ENCODE data around the gene INTU. TPM values are rescaled to one million over a fixed set of nuclear protein-coding genes. Genes with fewer than 3 reads are reported as not detected.

INTU gene
- total RNA-seq, 1 experiment from 2014 or later: 2.0 TPM

GRCh38 chr4:127598656-127599055 lies 34.1 kb upstream of the INTU start:
- ChIA-PET CTCF (no interaction called here), POLR2A (no interaction called here)
- Mint-ChIP-seq H3K4me1 (ENCODE audit: low read depth, unreplicated experiment) (no peaks in the 10 kb centered on the region), H3K27me3 (ENCODE audit: insufficient read depth, unreplicated experiment) (no peaks in the 10 kb centered on the region), H3K4me3 (ENCODE audit: unreplicated experiment) (no peak overlapping the region), H3K27ac (ENCODE audit: unreplicated experiment) (no peak overlapping the region), H3K9me3 (ENCODE audit: unreplicated experiment) (no peaks in the 10 kb centered on the region), H3K36me3 (ENCODE audit: insufficient read depth, unreplicated experiment) (no peaks in the 10 kb centered on the region)
- no TSS peak for BruUV-seq (replicated peaks)
- no peak overlapping the region for H3K4me3 ChIP-seq (ENCODE audit: low read depth, low read length)
- no peaks in the 10 kb centered on the region for H3K4me1 ChIP-seq
- DNase-seq: no peak
- H3K36me3 ChIP-seq (ENCODE audit: control insufficient read depth, insufficient read depth, low read length): no peaks in the 10 kb centered on the region
- no peaks in the 10 kb centered on the region for H3K27me3 ChIP-seq (replicated peaks; ENCODE audit: control insufficient read depth, insufficient read depth, low read length)
- H3K9me3 ChIP-seq: no peaks in the 10 kb centered on the region
- intact Hi-C loops (cut with micrococcal nuclease; ENCODE audit: unreplicated experiment): no loop called here
- TF ChIP-seq, protein P1, sequence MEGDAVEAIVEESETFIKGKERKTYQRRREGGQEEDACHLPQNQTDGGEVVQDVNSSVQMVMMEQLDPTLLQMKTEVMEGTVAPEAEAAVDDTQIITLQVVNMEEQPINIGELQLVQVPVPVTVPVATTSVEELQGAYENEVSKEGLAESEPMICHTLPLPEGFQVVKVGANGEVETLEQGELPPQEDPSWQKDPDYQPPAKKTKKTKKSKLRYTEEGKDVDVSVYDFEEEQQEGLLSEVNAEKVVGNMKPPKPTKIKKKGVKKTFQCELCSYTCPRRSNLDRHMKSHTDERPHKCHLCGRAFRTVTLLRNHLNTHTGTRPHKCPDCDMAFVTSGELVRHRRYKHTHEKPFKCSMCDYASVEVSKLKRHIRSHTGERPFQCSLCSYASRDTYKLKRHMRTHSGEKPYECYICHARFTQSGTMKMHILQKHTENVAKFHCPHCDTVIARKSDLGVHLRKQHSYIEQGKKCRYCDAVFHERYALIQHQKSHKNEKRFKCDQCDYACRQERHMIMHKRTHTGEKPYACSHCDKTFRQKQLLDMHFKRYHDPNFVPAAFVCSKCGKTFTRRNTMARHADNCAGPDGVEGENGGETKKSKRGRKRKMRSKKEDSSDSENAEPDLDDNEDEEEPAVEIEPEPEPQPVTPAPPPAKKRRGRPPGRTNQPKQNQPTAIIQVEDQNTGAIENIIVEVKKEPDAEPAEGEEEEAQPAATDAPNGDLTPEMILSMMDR (IDR thresholded peaks at IDR 0.05; ENCODE audit: insufficient read depth in 1 of 2, low read depth in 1 of 2, low read length in 1 of 2, severe bottlenecking in 1 of 2, unreplicated experiment in 1 of 2): no peak

DNA sequence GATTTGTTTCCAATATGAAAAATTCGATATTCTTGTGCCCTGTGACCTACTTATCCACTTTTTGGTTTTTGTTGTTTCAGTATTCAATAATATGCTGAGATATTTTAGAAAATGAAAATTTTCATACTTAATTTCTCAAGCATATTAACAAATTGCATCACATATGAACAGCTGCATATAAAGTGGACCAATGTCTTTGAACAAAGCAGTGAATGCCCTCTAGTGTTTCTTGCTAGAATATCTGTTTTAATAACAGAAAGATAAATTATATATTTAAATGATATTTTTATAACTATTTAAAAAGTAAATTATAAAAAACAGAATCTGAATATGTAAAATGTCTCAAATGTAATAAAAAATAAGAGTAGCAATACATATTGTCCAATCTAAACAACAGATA lies 31.7 kb upstream of the INTU start:
- Mint-ChIP-seq H3K36me3 (ENCODE audit: insufficient read depth, unreplicated experiment) (no peaks in the 10 kb centered on the region), H3K4me1 (ENCODE audit: low read depth, unreplicated experiment) (no peaks in the 10 kb centered on the region), H3K4me3 (ENCODE audit: unreplicated experiment) (no peak overlapping the region), H3K27me3 (ENCODE audit: insufficient read depth, unreplicated experiment) (no peaks in the 10 kb centered on the region), H3K27ac (ENCODE audit: unreplicated experiment) (no peak overlapping the region), H3K9me3 (ENCODE audit: unreplicated experiment) (no peaks in the 10 kb centered on the region)
- Histone ChIP-seq H3K4me1 (no peaks in the 10 kb centered on the region), H3K9me3 (no peaks in the 10 kb centered on the region), H3K4me3 (ENCODE audit: low read depth, low read length) (no peak overlapping the region), H3K36me3 (ENCODE audit: control insufficient read depth, insufficient read depth, low read length) (no peaks in the 10 kb centered on the region), H3K27me3 (replicated peaks; ENCODE audit: control insufficient read depth, insufficient read depth, low read length) (no peaks in the 10 kb centered on the region)
- BruUV-seq (replicated peaks): no TSS peak
- intact Hi-C loops (cut with micrococcal nuclease; ENCODE audit: unreplicated experiment): no loop called here
- ChIA-PET CTCF (no interaction called here), POLR2A (no interaction called here)
- no peak for DNase-seq
- TF ChIP-seq, protein P1 (IDR thresholded peaks at IDR 0.05; ENCODE audit: insufficient read depth in 1 of 2, low read depth in 1 of 2, low read length in 1 of 2, severe bottlenecking in 1 of 2, unreplicated experiment in 1 of 2): peak in 1 of 2 experiments; percentile 19

- BruUV-seq (replicated peaks): no TSS peak
- CTCF ChIA-PET: interaction anchor here (0.9 to 1.5 kb wide), 2 partner anchors 28 to 127 kb away, joined by 3 to 9 read pairs; partner anchors contain the start of gene INTU
Measured at GRCh38 chr4:127604949-127605709, 27.6 kb upstream of the INTU start.

More at GRCh38 chr4:127604949-127605709, 27.6 kb upstream of the INTU start:
- Histone ChIP-seq H3K27me3 (replicated peaks; ENCODE audit: control insufficient read depth, insufficient read depth, low read length) (no peaks in the 10 kb centered on the region), H3K9me3 (no peaks in the 10 kb centered on the region), H3K4me3 (ENCODE audit: low read depth, low read length) (no peak overlapping the region), H3K36me3 (ENCODE audit: control insufficient read depth, insufficient read depth, low read length) (no peaks in the 10 kb centered on the region), H3K4me1 (no peaks in the 10 kb centered on the region; the same call in 1 of the 2 replicates)
- no peak overlapping the region for H3K27ac Mint-ChIP-seq (ENCODE audit: unreplicated experiment)
- H3K9me3 Mint-ChIP-seq (ENCODE audit: unreplicated experiment): no peaks in the 10 kb centered on the region
- POLR2A ChIA-PET: no interaction called here
- peaks cover 2% of the 10 kb centered on the region for H3K27me3 Mint-ChIP-seq (ENCODE audit: insufficient read depth, unreplicated experiment)
- no peaks in the 10 kb centered on the region for H3K4me1 Mint-ChIP-seq (ENCODE audit: low read depth, unreplicated experiment)
- TF ChIP-seq, protein P1 (IDR thresholded peaks at IDR 0.05; ENCODE audit: insufficient read depth in 1 of 2, low read depth in 1 of 2, low read length in 1 of 2, severe bottlenecking in 1 of 2, unreplicated experiment in 1 of 2): peak in 1 of 2 experiments; percentile 40
- H3K36me3 Mint-ChIP-seq (ENCODE audit: insufficient read depth, unreplicated experiment): no peaks in the 10 kb centered on the region
- no peak overlapping the region for H3K4me3 Mint-ChIP-seq (ENCODE audit: unreplicated experiment)
- intact Hi-C loops (cut with micrococcal nuclease; ENCODE audit: unreplicated experiment): loop anchor here (1.0 kb wide), 2 partner anchors 127 to 183 kb away; no protein-coding TSS in a partner anchor
- DNase-seq: no peak

Measured in Caco-2 (cell line).